IMR-90 (cell line): Measurements from ENCODE around the gene IER5. TPM values are rescaled to one million over a fixed set of nuclear protein-coding genes. Genes with fewer than 3 reads are reported as not detected.

Source experiments
- ATAC-seq: fragments of 200-7000 bp; cut with Tn5 transposase; 2 replicates; pipeline ENCODE4 v1.9.1; 2020; ENCODE audit warnings: low read depth, mild to moderate bottlenecking, moderate library complexity
- BruUV-seq: library from RNA; stranded (reverse); fragments of 400-500 nt; replicated peaks from 2 replicates; lab custom pipeline; 2021; lab: Mats Ljungman, UMichigan
- CTCF ChIA-PET: fragments of 300-600 bp; formaldehyde crosslinking; extraction: SDS; loops from one replicate; lab custom pipeline; 2021; ENCODE audit warnings: antibody characterized with exemption; lab: Yijun Ruan, JAX
- POLR2A ChIA-PET: fragments of 300-600 bp; sonication (Branson Sonifier 250); formaldehyde crosslinking; loops from one replicate; lab custom pipeline; 2022; ENCODE audit warnings: antibody characterized with exemption; ENCODE audit not compliant: unreplicated experiment; lab: Charles Lee
- DNase-seq: peaks from one replicate; pipeline ENCODE4 v3.0.0; 2013
- H2AFZ ChIP-seq: replicated peaks from 2 replicates; pipeline ENCODE3; 2013; ENCODE audit warnings: low read length, mild to moderate bottlenecking; ENCODE audit not compliant: poor library complexity
- H2AK5ac ChIP-seq: 2 replicates; pipeline ENCODE4 v1.6.1; 2013; ENCODE audit warnings: low read depth, low read length, inconsistent platforms
- H2AK9ac ChIP-seq: replicated peaks from 2 replicates; pipeline ENCODE3; 2013; ENCODE audit warnings: mild to moderate bottlenecking, low read depth, low read length, moderate library complexity; ENCODE audit not compliant: poor library complexity
- H2BK120ac ChIP-seq: 2 replicates; pipeline ENCODE4 v1.6.1; 2013; ENCODE audit warnings: low read depth, low read length, inconsistent platforms
- H2BK15ac ChIP-seq: 3 replicates; pipeline ENCODE4 v1.6.1; 2013; ENCODE audit warnings: low read depth, low read length, inconsistent platforms
- H2BK20ac ChIP-seq: 2 replicates; pipeline ENCODE4 v1.6.1; 2013; ENCODE audit warnings: low read depth, mild to moderate bottlenecking, inconsistent platforms, low read length, moderate library complexity
- H2BK5ac ChIP-seq: 2 replicates; pipeline ENCODE4 v1.6.1; 2013; ENCODE audit warnings: mild to moderate bottlenecking, low read depth, low read length, inconsistent platforms; ENCODE audit not compliant: poor library complexity, severe bottlenecking
- H3K14ac ChIP-seq: replicated peaks from 2 replicates; pipeline ENCODE4 v1.6.1; 2013; ENCODE audit warnings: low read depth, low read length, inconsistent platforms
- H3K18ac ChIP-seq: 2 replicates; pipeline ENCODE4 v1.6.1; 2013; ENCODE audit warnings: low read depth, low read length, control low read depth
- H3K23ac ChIP-seq: 2 replicates; pipeline ENCODE4 v1.6.1; 2013; ENCODE audit warnings: low read depth, low read length, inconsistent platforms
- H3K27ac ChIP-seq: 2 replicates; pipeline ENCODE4 v1.5.1; 2013; ENCODE audit warnings: mild to moderate bottlenecking, control low read depth, low read length; ENCODE audit not compliant: insufficient read depth
- H3K27me3 ChIP-seq: 2 replicates; pipeline ENCODE4 v1.6.1; 2013; ENCODE audit warnings: low read length; ENCODE audit not compliant: control insufficient read depth, insufficient read depth
- H3K36me3 ChIP-seq: 2 replicates; pipeline ENCODE4 v1.6.1; 2013; ENCODE audit warnings: low read length, mixed read lengths; ENCODE audit not compliant: control insufficient read depth, insufficient read depth
- H3K4ac ChIP-seq: 2 replicates; pipeline ENCODE4 v1.6.1; 2013; ENCODE audit warnings: low read depth, low read length, inconsistent platforms
- H3K4me1 ChIP-seq: 2 replicates; pipeline ENCODE4 v1.6.1; 2013; ENCODE audit warnings: low read length, mixed read lengths; ENCODE audit not compliant: control insufficient read depth, insufficient read depth
- H3K4me2 ChIP-seq: 2 replicates; pipeline ENCODE4 v1.6.1; 2013; ENCODE audit warnings: low read depth, mild to moderate bottlenecking, control low read depth, low read length, moderate library complexity
- H3K4me3 ChIP-seq: 2 replicates; pipeline ENCODE4 v1.5.1; 2013; ENCODE audit warnings: low read depth, mild to moderate bottlenecking, control low read depth, low read length, moderate library complexity; ENCODE audit not compliant: insufficient read depth
- H3K56ac ChIP-seq: 2 replicates; pipeline ENCODE4 v1.6.1; 2013; ENCODE audit warnings: low read length, inconsistent platforms; ENCODE audit not compliant: insufficient read depth; ENCODE audit errors: extremely low read depth
- H3K79me1 ChIP-seq, 2 experiments: 2 replicates each; pipeline ENCODE4 v1.6.1; 2013; ENCODE audit warnings: low read length in 2 of 2, inconsistent platforms in 1 of 2, low read depth in 1 of 2
- H3K9ac ChIP-seq: 2 replicates; pipeline ENCODE4 v1.6.1; 2013; ENCODE audit warnings: low read depth, low read length, control low read depth
- H3K9me1 ChIP-seq: 2 replicates; pipeline ENCODE4 v1.6.1; 2013; ENCODE audit warnings: low read length, inconsistent platforms; ENCODE audit not compliant: insufficient read depth
- H3K9me3 ChIP-seq: 2 replicates; pipeline ENCODE4 v1.6.1; 2013; ENCODE audit warnings: low read length; ENCODE audit not compliant: control insufficient read depth, insufficient read depth
- H4K20me1 ChIP-seq: 2 replicates; pipeline ENCODE4 v1.6.1; 2013; ENCODE audit warnings: low read length, inconsistent platforms; ENCODE audit not compliant: insufficient read depth
- H4K5ac ChIP-seq: 2 replicates; pipeline ENCODE4 v1.6.1; 2013; ENCODE audit warnings: mild to moderate bottlenecking, low read depth, low read length, control low read depth
- H4K8ac ChIP-seq, 2 experiments: 2 replicates each; pipeline ENCODE4 v1.6.1; 2013; ENCODE audit warnings: low read depth in 2 of 2, low read length in 2 of 2, control low read depth in 1 of 2, inconsistent platforms in 1 of 2
- H4K91ac ChIP-seq: 2 replicates; pipeline ENCODE4 v1.6.1; 2013; ENCODE audit warnings: low read depth, low read length, inconsistent platforms; ENCODE audit not compliant: insufficient read depth
- CEBPB ChIP-seq: IDR thresholded peaks from 2 replicates; pipeline ENCODE4 v1.6.1; 2012; ENCODE audit warnings: low read depth, low read length, improper control_type of control experiment
- MXI1 ChIP-seq: IDR thresholded peaks from 2 replicates; pipeline ENCODE4 v1.6.1; 2012; ENCODE audit warnings: low read depth, mild to moderate bottlenecking, low read length, moderate library complexity, borderline replicate concordance
- WGBS, 2 experiments: methylation state at CpG; one replicate each; pipeline versions ENCODE4 v1.1.5 to v1.1.7; 2013; ENCODE audit warnings: missing lambda C conversion rate in 2 of 2; ENCODE audit not compliant: insufficient read length in 1 of 2; ENCODE audit errors: extremely low coverage in 2 of 2; 5-methylcytosine and 5-hydroxymethylcytosine counted together
- dilution Hi-C: fragments of 300-500 bp; cut with HindIII; formaldehyde crosslinking; loops from one replicate; pipeline ENCODE4 v1.14.3; 2018; ENCODE audit warnings: low sequenced_read_pairs; ENCODE audit not compliant: unreplicated experiment
- in situ Hi-C: fragments of 300-500 bp; cut with MboI; formaldehyde crosslinking; loops from 3 replicates; pipeline ENCODE4 v1.14.3; 2019; ENCODE audit warnings: low sequenced_read_pairs, inconsistent platforms, mixed read lengths
- intact Hi-C: fragments of 100-400 bp; cut with micrococcal nuclease; formaldehyde crosslinking; loops from 2 replicates; pipeline ENCODE4 v1.10.0; 2022
- polyA plus RNA-seq, 3 experiments: library from polyadenylated mRNA; depleted of rRNA; stranded (reverse); fragments of >200 nt; gene quantifications; 2 replicates each; pipeline ENCODE4 v1.2.3, GENCODE V29; 2012; ENCODE audit warnings: low replicate concordance in 1 of 3
- total RNA-seq: library from RNA; depleted of rRNA; stranded (reverse); fragments of >200 nt; gene quantifications from 2 replicates; pipeline ENCODE4 v1.2.3, GENCODE V29; 2012
- TF ChIP-seq, protein P1 (sequence below): fragments of 150-350 bp; IDR thresholded peaks from 2 replicates; pipeline ENCODE4 v1.6.1; 2017; ENCODE audit warnings: mild to moderate bottlenecking, antibody characterized with exemption, low read length, low read depth
- TF ChIP-seq, protein P2 (sequence below): conservative IDR thresholded peaks from 2 replicates; pipeline ENCODE4 v1.5.1; 2012; ENCODE audit warnings: mild to moderate bottlenecking, low read depth, low read length, improper control_type of control experiment

The IER5 gene
- total and polyA plus RNA-seq, 2 of the 4 experiments (the other 2 are of a cell fraction), result 15.8 to 27.1 TPM

DNA sequence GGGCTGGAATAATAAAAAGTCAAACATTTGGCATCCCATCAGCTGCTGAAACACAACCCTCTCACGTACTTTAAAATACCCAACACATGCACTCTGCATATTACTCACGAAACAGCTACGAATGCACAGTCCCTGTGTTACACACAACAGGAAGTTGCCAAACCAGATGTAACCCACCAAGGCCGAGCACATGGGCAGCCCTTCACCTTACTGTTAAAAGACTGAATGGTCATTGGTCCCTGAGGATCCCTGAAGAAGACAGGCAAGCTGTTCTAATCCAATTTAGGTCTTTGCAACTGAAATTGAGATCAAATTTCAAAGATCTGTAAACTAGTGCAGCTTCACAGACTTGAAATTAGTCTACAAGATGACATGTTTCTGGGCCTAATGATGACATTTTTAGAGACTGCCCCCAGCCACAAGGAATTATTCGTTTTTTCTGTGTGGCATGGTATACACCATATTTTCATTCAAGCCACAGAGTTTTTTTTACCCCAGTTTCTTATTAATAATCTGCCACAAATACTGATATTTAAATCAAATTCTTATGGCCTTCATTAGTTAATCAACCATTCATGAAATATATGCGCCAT, 25.6 kb upstream of the IER5 start:
- no peak overlapping the region for H2AK9ac ChIP-seq
- BruUV-seq, result no TSS peak
- no peak overlapping the region for H3K27ac ChIP-seq
- peak overlapping the region; percentile 75 for H2AFZ ChIP-seq
- in situ Hi-C loops (no loop called here), dilution Hi-C loops (no loop called here), intact Hi-C loops (no loop called here)
- no peak overlapping the region for H3K4me3 ChIP-seq
- H3K9ac ChIP-seq, result no peak overlapping the region
- H3K56ac ChIP-seq, result no peak overlapping the region
- H3K9me1 ChIP-seq, result no peaks in the 10 kb centered on the region
- TF ChIP-seq, protein P1, sequence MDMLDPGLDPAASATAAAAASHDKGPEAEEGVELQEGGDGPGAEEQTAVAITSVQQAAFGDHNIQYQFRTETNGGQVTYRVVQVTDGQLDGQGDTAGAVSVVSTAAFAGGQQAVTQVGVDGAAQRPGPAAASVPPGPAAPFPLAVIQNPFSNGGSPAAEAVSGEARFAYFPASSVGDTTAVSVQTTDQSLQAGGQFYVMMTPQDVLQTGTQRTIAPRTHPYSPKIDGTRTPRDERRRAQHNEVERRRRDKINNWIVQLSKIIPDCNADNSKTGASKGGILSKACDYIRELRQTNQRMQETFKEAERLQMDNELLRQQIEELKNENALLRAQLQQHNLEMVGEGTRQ, result 0 out of 2 replicates have a peak, but pooled peaks have one; percentile 19
- TF ChIP-seq, protein P2, sequence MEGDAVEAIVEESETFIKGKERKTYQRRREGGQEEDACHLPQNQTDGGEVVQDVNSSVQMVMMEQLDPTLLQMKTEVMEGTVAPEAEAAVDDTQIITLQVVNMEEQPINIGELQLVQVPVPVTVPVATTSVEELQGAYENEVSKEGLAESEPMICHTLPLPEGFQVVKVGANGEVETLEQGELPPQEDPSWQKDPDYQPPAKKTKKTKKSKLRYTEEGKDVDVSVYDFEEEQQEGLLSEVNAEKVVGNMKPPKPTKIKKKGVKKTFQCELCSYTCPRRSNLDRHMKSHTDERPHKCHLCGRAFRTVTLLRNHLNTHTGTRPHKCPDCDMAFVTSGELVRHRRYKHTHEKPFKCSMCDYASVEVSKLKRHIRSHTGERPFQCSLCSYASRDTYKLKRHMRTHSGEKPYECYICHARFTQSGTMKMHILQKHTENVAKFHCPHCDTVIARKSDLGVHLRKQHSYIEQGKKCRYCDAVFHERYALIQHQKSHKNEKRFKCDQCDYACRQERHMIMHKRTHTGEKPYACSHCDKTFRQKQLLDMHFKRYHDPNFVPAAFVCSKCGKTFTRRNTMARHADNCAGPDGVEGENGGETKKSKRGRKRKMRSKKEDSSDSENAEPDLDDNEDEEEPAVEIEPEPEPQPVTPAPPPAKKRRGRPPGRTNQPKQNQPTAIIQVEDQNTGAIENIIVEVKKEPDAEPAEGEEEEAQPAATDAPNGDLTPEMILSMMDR, result no peak
- TF ChIP-seq MXI1 (0 out of 2 replicates have a peak, but pooled peaks have one; percentile 21), CEBPB (peak; percentile 53; the same call in 1 of the 2 replicates)
- CTCF ChIA-PET, result interaction anchor here (1.4 to 1.5 kb wide), 2 partner anchors 10 to 17 kb away, joined by 3 to 6 read pairs; no protein-coding TSS in a partner anchor
- H4K91ac ChIP-seq, result peak overlapping the region; percentile 38; the same call in 1 of the 2 replicates
- peak overlapping the region; percentile 3 to 59; a peak in 3 of 4 replicates for H4K8ac ChIP-seq
- H3K23ac ChIP-seq, result no peak overlapping the region
- no peaks in the 10 kb centered on the region for H3K27me3 ChIP-seq
- DNase-seq (peak; percentile 66), ATAC-seq (no peak; the same call in 1 of the 2 replicates)
- H2BK5ac ChIP-seq, result no peak overlapping the region
- no peak overlapping the region; the same call in 1 of the 2 replicates for H4K5ac ChIP-seq
- 44% methylated on average over 5 of the region's 6 CpGs; no CpG with 5 or more reads in 1 of the 2 experiments for WGBS, 2 experiments
- H4K20me1 ChIP-seq, result no peaks in the 10 kb centered on the region
- H3K4me2 ChIP-seq, result peak overlapping the region; percentile 31; the same call in 1 of the 2 replicates
- H3K4me1 ChIP-seq, result peaks cover 3% of the 10 kb centered on the region
- no peak overlapping the region for H2AK5ac ChIP-seq
- no peak overlapping the region for H2BK20ac ChIP-seq
- peak overlapping the region; percentile 9; the same call in 1 of the 3 replicates for H2BK15ac ChIP-seq
- peaks cover 3% of the 10 kb centered on the region for H3K9me3 ChIP-seq
- no peaks in the 10 kb centered on the region for H3K79me1 ChIP-seq
- H3K14ac ChIP-seq, result no peak overlapping the region
- no peak overlapping the region for H3K4ac ChIP-seq
- no peaks in the 10 kb centered on the region for H3K36me3 ChIP-seq
- H3K18ac ChIP-seq, result no peak overlapping the region; the same call in 1 of the 2 replicates
- POLR2A ChIA-PET, result no interaction called here
- no peak overlapping the region for H2BK120ac ChIP-seq
